Gastroesophageal sphincter (tissue), 4 donors: ENCODE results near the gene FAM216A. TPM values are rescaled to one million over a fixed set of nuclear protein-coding genes. Genes with fewer than 3 reads are reported as not detected.
A peak's percentile ranks its signal among the peaks of the same experiment; 100 is the strongest.

ENCODE experiments used
- ATAC-seq: fragments of 150-250 bp; one replicate; pipeline ENCODE4 v1.9.1; 2016; ENCODE audit warnings: mild to moderate bottlenecking, moderate library complexity
- H3K27ac ChIP-seq, 4 donors: fragments of 200-600 bp; sonication (generic) in 3 of 4; 1 replicate in 3 of 4; 2 replicates in 1 of 4; pipeline ENCODE4 v1.5.1; 2016 to 2019
- H3K27me3 ChIP-seq: fragments of 200-600 bp; sonication (generic); one replicate; pipeline ENCODE4 v1.5.1; 2019
- H3K36me3 ChIP-seq, 2 donors: fragments of 200-600 bp; sonication (generic); one replicate each; pipeline ENCODE4 v1.5.1; 2019; ENCODE audit warnings: control low read depth in 1 of 2
- H3K4me1 ChIP-seq, 3 donors: fragments of 200-600 bp; sonication (generic); 1 replicate in 2 of 3; 2 replicates in 1 of 3; pipeline ENCODE4 v1.5.1; 2016 to 2019; ENCODE audit warnings: control low read depth in 2 of 3
- H3K4me3 ChIP-seq, 2 donors: fragments of 200-600 bp; sonication (generic); one replicate each; pipeline ENCODE4 v1.5.1; 2019; ENCODE audit warnings: mild to moderate bottlenecking in 1 of 2, moderate library complexity in 1 of 2
- H3K9me3 ChIP-seq, 3 donors: fragments of 200-600 bp; sonication (generic); one replicate each; pipeline ENCODE4 v1.5.1; 2017 to 2019; ENCODE audit warnings: control low read depth in 2 of 3
- CTCF ChIP-seq, 4 experiments: fragments of 200-600 bp in 2 of 4; fragments of 450-650 bp in 2 of 4; sonication (generic) in 1 of 4; IDR thresholded peaks; one replicate each; pipeline ENCODE4 v1.5.1; 2017 to 2019; ENCODE audit warnings: antibody characterized with exemption in 4 of 4, mild to moderate bottlenecking in 2 of 4, moderate library complexity in 2 of 4
- EP300 ChIP-seq: sonication (generic); formaldehyde crosslinking; IDR thresholded peaks from one replicate; pipeline ENCODE4 v1.6.1; 2017; ENCODE audit warnings: antibody characterized with exemption, mild to moderate bottlenecking
- POLR2A ChIP-seq, 2 donors: fragments of 450-650 bp; IDR thresholded peaks; one replicate each; pipeline ENCODE4 v1.6.1; 2017; ENCODE audit warnings: antibody characterized with exemption in 2 of 2, mild to moderate bottlenecking in 2 of 2, moderate library complexity in 1 of 2
- POLR2AphosphoS5 ChIP-seq: sonication (generic); formaldehyde crosslinking; IDR thresholded peaks from one replicate; pipeline ENCODE4 v1.6.1; 2017; ENCODE audit warnings: antibody characterized with exemption
- WGBS, 2 donors: methylation state at CpG; one replicate each; pipeline ENCODE4 v1.1.5; 2018; ENCODE audit warnings: low coverage in 1 of 2; 5-methylcytosine and 5-hydroxymethylcytosine counted together
- small RNA-seq, 4 donors: library from RNA; depleted of rRNA; stranded (forward); fragments of <200 nt; gene quantifications; one replicate each; pipeline ENCODE3, GENCODE V24; 2016
- total RNA-seq, 4 donors: library from RNA; depleted of rRNA; stranded (reverse); fragments of >200 nt; gene quantifications; one replicate each; pipeline ENCODE4 v1.1.0, GENCODE V29; 2016

Gene FAM216A
- total RNA-seq, 4 donors from 2014 or later, result 5.1 to 9.8 (median 6.1) TPM

GRCh38 chr12:110537605-110538409, 69.2 kb downstream of the FAM216A start:
- Histone ChIP-seq H3K36me3 (peaks cover 0 to 39% of the 10 kb centered on the region in 2 donors), H3K9me3 (no peaks in the 10 kb centered on the region), H3K4me1 (peaks cover 5 to 100% (median 18%) of the 10 kb centered on the region in 3 donors), H3K4me3 (no peak overlapping the region), H3K27ac (peak overlapping the region; percentile 32 to 90 (median 84)), H3K27me3 (no peaks in the 10 kb centered on the region)
- TF ChIP-seq CTCF (IDR thresholded peaks at IDR 0.05), result no peak
- TF ChIP-seq POLR2AphosphoS5, result peak; percentile 74
- 21 to 45% methylated on average over 3 to 8 of the region's 9 CpGs for WGBS, 2 donors
- peak; percentile 60 for ATAC-seq

GRCh38 chr12:110538869-110539622, 70.4 kb downstream of the FAM216A start:
- Histone ChIP-seq H3K4me3 (no peak overlapping the region), H3K27ac (peak overlapping the region; percentile 51 to 90 (median 84)), H3K27me3 (no peaks in the 10 kb centered on the region), H3K36me3 (peaks cover 0 to 39% of the 10 kb centered on the region in 2 donors), H3K4me1 (peaks cover 14 to 99% (median 20%) of the 10 kb centered on the region in 3 donors), H3K9me3 (no peaks in the 10 kb centered on the region)
- WGBS, 2 donors, result 92 to 94% methylated on average over 2 to 3 of the region's 5 CpGs
- TF ChIP-seq POLR2AphosphoS5, result no peak
- no peak for TF ChIP-seq CTCF (IDR thresholded peaks at IDR 0.05)
- TF ChIP-seq EP300, result no peak
- no peak for TF ChIP-seq POLR2A (IDR thresholded peaks at IDR 0.05)
- no peak for ATAC-seq

Small RNA genes within 50 kb of the gene (small RNA-seq; reads per million reads assigned to genes)
- 0 reads per million in 4 donors for gene RF00278

Other genes with a start within 250 kb of the FAM216A start
- gene ATP2A2, start 187.6 kb upstream of the FAM216A start, total RNA-seq, result 100 to 1,000 TPM; 118 to 233 (median 163) TPM
- 10 to 100 TPM; 40.4 to 50.1 (median 46.2) TPM for gene ANAPC7, start 65.1 kb upstream of the FAM216A start, total RNA-seq
- 100 to 1,000 TPM; 147 to 333 (median 310) TPM for gene ARPC3, start 18.5 kb upstream of the FAM216A start, total RNA-seq
- 10 to 100 TPM; 11.8 to 42.2 (median 21.5) TPM for gene GPN3, start 588 bp upstream of the FAM216A start, total RNA-seq
- gene VPS29, start 33.3 kb downstream of the FAM216A start, total RNA-seq, result 100 to 1,000 TPM; 101 to 184 (median 159) TPM
- 1 to 10 TPM; 1.1 to 5.1 (median 1.9) TPM for gene RAD9B, start 33.5 kb downstream of the FAM216A start, total RNA-seq
- gene PPTC7, start 114.5 kb downstream of the FAM216A start, total RNA-seq, result 10 to 100 TPM; 37.5 to 48.6 (median 41.9) TPM
- gene TCTN1, start 145.3 kb downstream of the FAM216A start, total RNA-seq, result 10 to 100 TPM; 19.4 to 32.5 (median 30.5) TPM
- gene HVCN1, start 220.3 kb downstream of the FAM216A start, total RNA-seq, result 10 to 100 TPM in 1 of 4 donors, 1 to 10 TPM in 3; 1.4 to 12.0 (median 8.1) TPM